ENCODE results near the gene ZSCAN18. TPM values are rescaled to one million over a fixed set of nuclear protein-coding genes. Genes with fewer than 3 reads are reported as not detected.

Gene ZSCAN18
- total and polyA plus RNA-seq, 4 donors, result 22.1 to 123 (median 53.0) TPM

GRCh38 chr19:58097349-58097748, 682 bp downstream of the ZSCAN18 start:
- no peak for TF ChIP-seq CTCF (IDR thresholded peaks at IDR 0.05; ENCODE audit: control extremely low read depth, extremely low read depth)
- WGBS, 2 donors, result 43 to 47% methylated on average over 8 of the region's 8 CpGs
- H3K27ac ChIP-seq (ENCODE audit: low read depth in 1 of 2, low read length in 1 of 2), result peak overlapping the region in 1 of 2 donors; percentile 30
- H3K9ac ChIP-seq (ENCODE audit: insufficient read depth in 1 of 2, low read length in 2 of 2), result peak overlapping the region; percentile 92 to 96
- H3K4me1 ChIP-seq (ENCODE audit: control insufficient read depth in 5 of 5, insufficient read depth in 5 of 5, low read length in 5 of 5), result peaks cover 0 to 10% (median 6%) of the 10 kb centered on the region in 5 donors
- no peak for ATAC-seq (ENCODE audit: insufficient read depth, low FRiP score)
- no peak for DNase-seq
- no peaks in the 10 kb centered on the region for H3K27me3 ChIP-seq (ENCODE audit: control insufficient read depth in 3 of 3, insufficient read depth in 3 of 3, low read length in 2 of 3)
- H3K4me3 ChIP-seq, result peak overlapping the region; percentile 15
- H3K9me3 ChIP-seq (ENCODE audit: control insufficient read depth in 4 of 4, insufficient read depth in 3 of 4, low read length in 3 of 4), result peaks cover 0 to 30% (median under 1%) of the 10 kb centered on the region in 4 donors
- H3K36me3 ChIP-seq (ENCODE audit: control insufficient read depth in 4 of 4, insufficient read depth in 4 of 4, low read length in 4 of 4), result peaks cover 0 to 7% (median 1%) of the 10 kb centered on the region in 4 donors

DNA sequence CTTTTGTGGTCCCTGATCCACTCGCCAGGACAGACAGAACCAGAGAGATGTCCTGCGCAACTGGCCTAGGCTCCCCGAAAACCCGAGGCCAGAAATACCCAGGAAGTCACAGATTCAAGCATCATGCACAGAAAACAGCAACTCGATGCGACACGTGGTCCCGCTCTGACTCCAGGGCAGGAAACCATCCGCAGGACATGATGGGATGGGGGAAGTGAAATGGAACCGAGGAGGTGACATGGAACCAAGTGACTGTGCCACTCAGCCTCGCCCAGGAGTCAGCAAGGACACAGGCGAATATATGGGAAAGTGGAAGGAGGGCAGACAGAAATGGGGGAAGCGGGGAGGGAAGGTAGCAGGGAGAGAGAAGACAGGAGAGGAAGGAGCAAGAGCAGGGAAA, 1.1 kb downstream of the ZSCAN18 start:
- WGBS, 2 donors, result 86 to 95% methylated on average over 13 of the region's 13 CpGs
- Histone ChIP-seq H3K9ac (ENCODE audit: insufficient read depth in 1 of 2, low read length in 2 of 2) (peak overlapping the region in 1 of 2 donors; percentile 92), H3K27ac (ENCODE audit: low read depth in 1 of 2, low read length in 1 of 2) (peak overlapping the region in 1 of 2 donors; percentile 30), H3K4me1 (ENCODE audit: control insufficient read depth in 5 of 5, insufficient read depth in 5 of 5, low read length in 5 of 5) (peaks cover 0 to 10% (median 6%) of the 10 kb centered on the region in 5 donors), H3K9me3 (ENCODE audit: control insufficient read depth in 4 of 4, insufficient read depth in 3 of 4, low read length in 3 of 4) (peaks cover 0 to 31% (median 0%) of the 10 kb centered on the region in 4 donors), H3K4me3 (peak overlapping the region; percentile 15), H3K36me3 (ENCODE audit: control insufficient read depth in 4 of 4, insufficient read depth in 4 of 4, low read length in 4 of 4) (peaks cover 0 to 7% (median 1%) of the 10 kb centered on the region in 4 donors), H3K27me3 (ENCODE audit: control insufficient read depth in 3 of 3, insufficient read depth in 3 of 3, low read length in 2 of 3) (no peaks in the 10 kb centered on the region)
- no peak for DNase-seq
- TF ChIP-seq CTCF (IDR thresholded peaks at IDR 0.05; ENCODE audit: control extremely low read depth, extremely low read depth), result no peak
- ATAC-seq (ENCODE audit: insufficient read depth, low FRiP score), result no peak

DNA sequence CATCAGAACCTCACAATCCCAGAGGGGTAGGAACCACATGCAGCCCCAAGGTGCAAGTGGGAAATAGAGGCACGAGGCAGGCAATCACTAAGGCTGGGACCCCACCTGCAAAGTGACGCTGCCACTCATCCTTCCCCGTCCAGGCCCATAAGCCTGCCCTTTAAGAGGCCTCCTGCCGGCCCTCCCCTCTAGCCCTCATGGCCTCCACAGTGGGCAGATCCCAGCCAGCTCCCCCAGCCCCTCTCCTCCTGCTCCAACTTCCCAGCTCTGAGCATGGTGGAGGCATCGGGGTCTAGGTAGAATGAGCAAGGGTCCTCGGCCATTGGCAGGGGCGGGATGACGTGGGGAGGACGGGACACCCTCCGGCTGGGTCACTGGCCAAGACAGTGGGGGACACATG, 2.7 kb downstream of the ZSCAN18 start:
- Histone ChIP-seq H3K4me3 (no peak overlapping the region), H3K4me1 (ENCODE audit: control insufficient read depth in 5 of 5, insufficient read depth in 5 of 5, low read length in 5 of 5) (peaks cover 0 to 10% (median 6%) of the 10 kb centered on the region in 5 donors), H3K9me3 (ENCODE audit: control insufficient read depth in 4 of 4, insufficient read depth in 3 of 4, low read length in 3 of 4) (peaks cover 0 to 37% (median 0%) of the 10 kb centered on the region in 4 donors), H3K9ac (ENCODE audit: insufficient read depth in 1 of 2, low read length in 2 of 2) (no peak overlapping the region), H3K36me3 (ENCODE audit: control insufficient read depth in 4 of 4, insufficient read depth in 4 of 4, low read length in 4 of 4) (peaks cover 0 to 7% (median 1%) of the 10 kb centered on the region in 4 donors), H3K27me3 (ENCODE audit: control insufficient read depth in 3 of 3, insufficient read depth in 3 of 3, low read length in 2 of 3) (no peaks in the 10 kb centered on the region), H3K27ac (ENCODE audit: low read depth in 1 of 2, low read length in 1 of 2) (no peak overlapping the region)
- DNase-seq, result no peak
- WGBS, 2 donors, result 97 to 99% methylated on average over 10 of the region's 10 CpGs
- no peak for ATAC-seq (ENCODE audit: insufficient read depth, low FRiP score)
- TF ChIP-seq CTCF (IDR thresholded peaks at IDR 0.05; ENCODE audit: control extremely low read depth, extremely low read depth), result no peak

DNA sequence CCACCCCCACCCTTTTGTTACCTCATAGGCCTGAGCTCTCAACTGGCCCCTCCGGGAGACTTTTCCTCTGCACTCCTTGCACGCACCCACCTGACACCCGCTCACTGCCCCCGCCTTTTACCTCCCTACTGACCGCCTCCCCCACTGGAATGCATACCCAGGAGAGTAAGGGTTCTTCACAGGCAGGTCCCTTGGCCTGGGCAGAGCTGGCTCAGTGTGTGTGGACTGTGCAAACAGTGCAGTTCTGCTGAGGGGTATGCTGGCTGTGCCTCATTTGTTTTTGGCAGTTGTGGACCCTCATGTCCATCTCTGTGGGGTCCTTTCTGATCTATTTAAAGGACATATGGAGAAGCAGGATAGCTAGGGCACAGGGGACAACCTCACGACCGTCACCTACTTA, 5.0 kb downstream of the ZSCAN18 start:
- no peak overlapping the region for H3K27ac ChIP-seq (ENCODE audit: low read depth in 1 of 2, low read length in 1 of 2)
- no peak overlapping the region for H3K9ac ChIP-seq (ENCODE audit: insufficient read depth in 1 of 2, low read length in 2 of 2)
- no peaks in the 10 kb centered on the region for H3K27me3 ChIP-seq (ENCODE audit: control insufficient read depth in 3 of 3, insufficient read depth in 3 of 3, low read length in 2 of 3)
- peaks cover 0 to 8% (median 6%) of the 10 kb centered on the region in 5 donors for H3K4me1 ChIP-seq (ENCODE audit: control insufficient read depth in 5 of 5, insufficient read depth in 5 of 5, low read length in 5 of 5)
- peaks cover 0 to 18% (median 6%) of the 10 kb centered on the region in 4 donors for H3K36me3 ChIP-seq (ENCODE audit: control insufficient read depth in 4 of 4, insufficient read depth in 4 of 4, low read length in 4 of 4)
- ATAC-seq (ENCODE audit: insufficient read depth, low FRiP score), result no peak
- no peak for TF ChIP-seq CTCF (IDR thresholded peaks at IDR 0.05; ENCODE audit: control extremely low read depth, extremely low read depth)
- 95 to 97% methylated on average over 7 of the region's 7 CpGs for WGBS, 2 donors
- H3K9me3 ChIP-seq (ENCODE audit: control insufficient read depth in 4 of 4, insufficient read depth in 3 of 4, low read length in 3 of 4), result peaks cover 0 to 51% (median 0%) of the 10 kb centered on the region in 4 donors
- H3K4me3 ChIP-seq, result no peak overlapping the region
- DNase-seq, result no peak

Measured in lung (tissue), 12 donors.